ENCODE data around the gene CCNY.

Gene CCNY

DNA sequence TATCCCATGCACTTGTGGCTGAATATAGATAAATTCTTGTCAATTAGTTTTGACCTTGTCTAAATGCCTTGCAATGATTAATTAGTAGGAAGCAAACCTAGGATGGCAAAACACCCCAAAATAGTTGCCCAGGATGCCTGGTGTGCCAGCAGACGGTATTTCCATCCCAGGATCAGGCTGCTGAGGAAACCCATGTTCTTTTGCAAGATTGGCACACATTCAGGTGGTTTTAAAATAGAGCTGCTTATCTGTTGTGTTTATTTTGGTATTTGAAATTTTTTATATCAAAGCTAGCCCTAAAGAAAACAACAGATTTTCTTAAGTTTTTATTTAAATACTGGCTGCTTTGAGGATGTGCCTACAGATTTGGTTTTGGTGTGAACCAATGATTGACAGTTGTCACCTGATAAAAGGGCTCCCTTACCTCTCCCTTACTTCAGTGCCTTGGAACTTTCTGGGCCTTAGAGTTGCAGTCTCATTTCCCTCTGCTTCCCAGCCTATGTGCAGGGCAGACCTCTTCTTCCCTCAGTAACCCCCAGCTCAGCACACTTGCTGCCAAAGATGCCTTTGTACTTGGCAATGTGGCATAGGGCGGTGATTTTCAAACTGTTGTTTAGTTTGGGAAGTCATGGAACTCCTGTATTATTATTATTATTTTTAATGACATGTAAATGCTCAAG, 54.0 kb downstream of the CCNY start:
- TF ChIP-seq CTCF (conservative IDR thresholded peaks at IDR 0.05) = no peak
- no peak overlapping the region for H3K27ac ChIP-seq

- H3K27ac ChIP-seq = no peak overlapping the region
- TF ChIP-seq CTCF (conservative IDR thresholded peaks at IDR 0.05) = no peak
These were observed 54.5 kb downstream of the CCNY start for GRCh38 chr10:35390843-35391152.

DNA sequence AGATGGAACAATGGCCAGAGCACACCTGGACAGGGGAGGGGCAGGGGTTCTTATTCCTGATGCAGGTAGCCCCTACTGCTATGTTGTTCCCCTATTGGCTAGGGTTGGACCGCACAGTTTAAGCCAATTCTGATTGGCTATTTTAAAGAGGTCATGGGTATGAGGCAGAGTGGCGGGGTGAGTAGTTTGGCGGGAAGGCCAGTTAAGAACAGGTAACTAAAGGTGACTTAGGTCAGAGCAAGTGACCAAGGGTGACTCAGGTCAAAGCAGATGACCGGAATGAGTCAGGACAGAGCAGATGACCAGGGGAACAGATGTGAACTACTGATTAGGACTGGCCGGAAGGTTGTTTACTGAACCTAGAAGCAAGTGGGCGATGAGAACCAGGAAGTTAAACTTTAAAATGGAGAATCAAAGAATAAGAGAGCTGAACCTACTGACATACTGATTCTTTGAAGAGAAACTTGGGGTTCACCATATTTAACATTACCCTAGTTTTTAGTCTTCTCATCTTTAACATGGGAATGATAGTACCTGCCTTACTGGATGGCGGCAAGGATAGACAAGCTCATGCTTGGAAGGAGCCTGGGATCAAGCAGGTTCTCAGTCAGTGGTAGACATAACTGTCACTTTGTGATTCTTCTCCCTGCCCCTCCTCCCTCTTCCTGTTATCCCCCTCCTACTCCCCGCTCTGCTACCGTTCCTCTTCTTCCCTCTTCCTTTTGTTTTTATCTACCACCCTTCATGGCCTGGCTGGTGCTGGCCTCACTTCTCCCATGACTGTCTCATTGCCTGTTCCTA, 55.0 kb downstream of the CCNY start:
- no peak overlapping the region for H3K27ac ChIP-seq
- no peak for TF ChIP-seq CTCF (conservative IDR thresholded peaks at IDR 0.05)

DNA sequence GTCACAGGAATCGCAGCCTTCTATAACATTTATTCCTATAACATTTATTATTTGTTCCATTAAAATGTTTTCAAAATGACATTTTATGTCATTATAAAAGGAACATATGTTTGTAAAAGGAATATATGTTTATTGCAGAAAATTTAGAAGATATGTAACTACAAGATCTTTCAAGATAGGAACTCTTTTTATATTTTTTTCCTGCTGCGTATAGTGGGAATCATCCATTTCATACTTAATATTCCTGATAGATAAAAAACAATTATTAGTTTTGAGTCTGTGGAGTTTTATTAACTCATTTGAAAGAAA, 55.6 kb downstream of the CCNY start:
- TF ChIP-seq CTCF (conservative IDR thresholded peaks at IDR 0.05) = no peak
- H3K27ac ChIP-seq = no peak overlapping the region

GRCh38 chr10:35392482-35393228, 56.3 kb downstream of the CCNY start:
- H3K27ac ChIP-seq = no peak overlapping the region

GRCh38 chr10:35394411-35394851, 58.1 kb downstream of the CCNY start:
- H3K27ac ChIP-seq = no peak overlapping the region
- TF ChIP-seq CTCF (conservative IDR thresholded peaks at IDR 0.05) = no peak

More at GRCh38 chr10:35392482-35393228, 56.3 kb downstream of the CCNY start:
- no peak for TF ChIP-seq CTCF (conservative IDR thresholded peaks at IDR 0.05)

DNA sequence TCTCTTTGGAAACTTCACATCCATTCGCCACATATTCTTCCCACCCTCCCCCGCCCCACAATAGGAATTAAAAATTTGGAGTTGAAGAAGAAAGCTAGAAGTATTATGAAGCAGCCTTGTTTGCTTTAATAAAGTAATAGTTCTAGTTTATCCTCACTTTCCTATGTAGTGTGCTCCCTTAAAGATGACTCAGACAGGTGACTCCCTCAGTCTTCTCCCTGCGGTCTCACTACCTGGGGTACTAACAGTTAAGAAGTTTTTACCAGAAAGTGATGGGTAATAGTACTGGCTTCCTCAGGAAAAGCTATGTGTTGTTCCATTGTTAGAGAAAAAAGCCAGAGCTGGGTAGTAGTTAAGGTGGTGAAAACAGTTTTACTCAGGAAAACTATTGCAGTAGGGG, 58.6 kb downstream of the CCNY start:
- no peak for TF ChIP-seq CTCF (conservative IDR thresholded peaks at IDR 0.05)

More for the DNA sequence above, 58.6 kb downstream of the CCNY start:
- H3K27ac ChIP-seq = no peak overlapping the region
